Measurements from ENCODE around the gene ZNF483. TPM values are rescaled to one million over a fixed set of nuclear protein-coding genes. Genes with fewer than 3 reads are reported as not detected.
"Not testable (repeated sequence)": the region's sequence is repeated elsewhere in the genome, so short reads cannot be mapped to it uniquely, and the experiment has no call there.

Gene ZNF483
- not detected in 2 replicates for total RNA-seq (2014; rRNA removed; shearing (Covaris generic); ENCODE audit: low replicate concordance)

- Histone ChIP-seq H3K4me3 (no peak within 1 kb of the TSS), H3K36me3 (no peaks in the 10 kb centered on the region), H3K9me3 (no peaks in the 10 kb centered on the region), H3K27me3 (no peaks in the 10 kb centered on the region)
- no peak for DNase-seq
Measured at GRCh38 chr9:111525056-111525977, at the start of gene ZNF483. ZNF483 (plus strand) TSS chr9:111525179; CDS start chr9:111527396, 2,217 bp downstream.

- DNase-seq, result no peak
- Histone ChIP-seq H3K9me3 (no peaks in the 10 kb centered on the region), H3K4me3 (no peak overlapping the region), H3K27me3 (no peaks in the 10 kb centered on the region), H3K36me3 (peaks cover 20% of the 10 kb centered on the region)
Measured at GRCh38 chr9:111475195-111475594, 49.8 kb upstream of the ZNF483 start.

- H3K36me3 ChIP-seq, result peaks cover 25% of the 10 kb centered on the region
- H3K4me3 ChIP-seq, result no peak overlapping the region
- H3K27me3 ChIP-seq, result no peaks in the 10 kb centered on the region
- DNase-seq, result no peak
- no peaks in the 10 kb centered on the region for H3K9me3 ChIP-seq
Measured at GRCh38 chr9:111477677-111478076, 47.3 kb upstream of the ZNF483 start.

- peaks cover 28% of the 10 kb centered on the region for H3K36me3 ChIP-seq
- DNase-seq, result peak; percentile 12
- H3K4me3 ChIP-seq, result peak overlapping the region; percentile 93
- no peaks in the 10 kb centered on the region for H3K9me3 ChIP-seq
- no peaks in the 10 kb centered on the region for H3K27me3 ChIP-seq
Measured at GRCh38 chr9:111481885-111482636, 42.9 kb upstream of the ZNF483 start.

- Histone ChIP-seq H3K36me3 (peaks cover 28% of the 10 kb centered on the region), H3K27me3 (no peaks in the 10 kb centered on the region), H3K4me3 (peak overlapping the region; percentile 93), H3K9me3 (no peaks in the 10 kb centered on the region)
- peak; percentile 79 for DNase-seq
Measured at GRCh38 chr9:111482694-111483438, 42.1 kb upstream of the ZNF483 start.

GRCh38 chr9:111483439-111483857 is 41.5 kb upstream of the ZNF483 start:
- Histone ChIP-seq H3K4me3 (peak overlapping the region; percentile 58; the same call in 1 of the 2 replicates), H3K9me3 (no peaks in the 10 kb centered on the region), H3K36me3 (peaks cover 24% of the 10 kb centered on the region), H3K27me3 (no peaks in the 10 kb centered on the region)
- peak; percentile 56 for DNase-seq

GRCh38 chr9:111483858-111484571 is 41.0 kb upstream of the ZNF483 start, which contains the start of gene ECPAS:
ECPAS (minus strand) TSS chr9:111484383; CDS start chr9:111472918, 11,465 bp downstream.
- peak; percentile 90 for DNase-seq
- Histone ChIP-seq H3K4me3 (peak within 1 kb of the TSS; percentile 93), H3K9me3 (no peaks in the 10 kb centered on the region), H3K27me3 (no peaks in the 10 kb centered on the region), H3K36me3 (peaks cover 18% of the 10 kb centered on the region)

- no peak for DNase-seq
- H3K9me3 ChIP-seq, result no peaks in the 10 kb centered on the region
- H3K4me3 ChIP-seq, result peak overlapping the region; percentile 58
- H3K36me3 ChIP-seq, result peaks cover 17% of the 10 kb centered on the region
- H3K27me3 ChIP-seq, result no peaks in the 10 kb centered on the region
Measured at GRCh38 chr9:111484572-111484894, 40.4 kb upstream of the ZNF483 start.

GRCh38 chr9:111497196-111497595 is 27.8 kb upstream of the ZNF483 start:
- H3K9me3 ChIP-seq, H3K27me3 ChIP-seq, H3K4me3 ChIP-seq, DNase-seq, H3K36me3 ChIP-seq: not testable (repeated sequence)

- Histone ChIP-seq H3K27me3 (no peaks in the 10 kb centered on the region), H3K36me3 (no peaks in the 10 kb centered on the region), H3K9me3 (no peaks in the 10 kb centered on the region), H3K4me3 (no peak overlapping the region)
- no peak for DNase-seq
Measured at GRCh38 chr9:111501005-111501562, 23.9 kb upstream of the ZNF483 start.

GRCh38 chr9:111501648-111502047 is 23.3 kb upstream of the ZNF483 start:
- H3K9me3 ChIP-seq, result no peaks in the 10 kb centered on the region
- no peak for DNase-seq
- no peaks in the 10 kb centered on the region for H3K36me3 ChIP-seq
- H3K4me3 ChIP-seq, result no peak overlapping the region
- H3K27me3 ChIP-seq, result no peaks in the 10 kb centered on the region

GRCh38 chr9:111502506-111502905 is 22.5 kb upstream of the ZNF483 start:
- H3K36me3 ChIP-seq, result no peaks in the 10 kb centered on the region
- no peaks in the 10 kb centered on the region for H3K27me3 ChIP-seq
- H3K9me3 ChIP-seq, result no peaks in the 10 kb centered on the region
- DNase-seq, result no peak
- no peak overlapping the region for H3K4me3 ChIP-seq

GRCh38 chr9:111511581-111511980 is 13.4 kb upstream of the ZNF483 start:
- H3K4me3 ChIP-seq, DNase-seq: not testable (repeated sequence)

GRCh38 chr9:111514967-111515366 is 10.0 kb upstream of the ZNF483 start:
- Histone ChIP-seq H3K4me3 (no peak overlapping the region), H3K9me3 (peaks cover 2% of the 10 kb centered on the region; the same call in 1 of the 2 replicates), H3K36me3 (no peaks in the 10 kb centered on the region), H3K27me3 (no peaks in the 10 kb centered on the region)
- DNase-seq, result no peak

More at GRCh38 chr9:111511581-111511980, 13.4 kb upstream of the ZNF483 start:
- H3K27me3 ChIP-seq, H3K9me3 ChIP-seq, H3K36me3 ChIP-seq: not testable (repeated sequence)

- DNase-seq, result no peak
Measured at GRCh38 chr9:111516061-111516465, 8.9 kb upstream of the ZNF483 start.

GRCh38 chr9:111524731-111525055 is 286 bp upstream of the ZNF483 start:
- Histone ChIP-seq H3K9me3 (no peaks in the 10 kb centered on the region), H3K4me3 (no peak overlapping the region), H3K36me3 (no peaks in the 10 kb centered on the region), H3K27me3 (no peaks in the 10 kb centered on the region)
- DNase-seq, result no peak

More at GRCh38 chr9:111516061-111516465, 8.9 kb upstream of the ZNF483 start:
- Histone ChIP-seq H3K36me3 (no peaks in the 10 kb centered on the region), H3K27me3 (no peaks in the 10 kb centered on the region), H3K4me3 (no peak overlapping the region), H3K9me3 (peaks cover 2% of the 10 kb centered on the region; the same call in 1 of the 2 replicates)
